NCI-H1105 (cell line): ENCODE results near the gene MERTK.
"Not testable (repeated sequence)": the region's sequence is repeated elsewhere in the genome, so short reads cannot be mapped to it uniquely, and the experiment has no call there.

Experiments used
- DNase-seq: peaks from one replicate; lab custom pipeline; 2025; lab: John Stamatoyannopoulos, UW

Gene MERTK

GRCh38 chr2:112012556-112012955 lies 114.1 kb downstream of the MERTK start:
- DNase-seq = no peak

- no peak for DNase-seq
These were observed 120.4 kb downstream of the MERTK start for GRCh38 chr2:112018846-112019245.

DNA sequence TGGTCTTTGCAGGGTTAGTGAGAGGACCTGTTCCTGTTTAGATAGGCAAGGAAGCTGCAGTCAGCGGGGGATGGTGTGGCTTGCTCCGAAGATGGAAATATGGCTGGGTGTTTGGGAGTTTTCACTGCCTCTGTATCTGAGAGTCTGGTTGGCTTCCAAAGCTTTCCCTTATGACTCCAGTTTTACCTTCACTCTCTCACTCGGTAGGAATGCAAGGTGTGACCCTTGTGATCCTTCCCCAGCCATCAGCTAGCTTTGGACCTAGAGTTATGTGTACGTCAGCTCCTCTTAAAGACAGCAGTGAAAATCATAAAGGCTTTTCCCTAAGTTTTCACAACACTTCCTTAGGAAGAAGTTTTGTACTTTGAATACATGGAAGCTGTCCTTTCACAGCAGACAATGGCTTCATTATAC lies 121.2 kb downstream of the MERTK start:
- no peak for DNase-seq

DNA sequence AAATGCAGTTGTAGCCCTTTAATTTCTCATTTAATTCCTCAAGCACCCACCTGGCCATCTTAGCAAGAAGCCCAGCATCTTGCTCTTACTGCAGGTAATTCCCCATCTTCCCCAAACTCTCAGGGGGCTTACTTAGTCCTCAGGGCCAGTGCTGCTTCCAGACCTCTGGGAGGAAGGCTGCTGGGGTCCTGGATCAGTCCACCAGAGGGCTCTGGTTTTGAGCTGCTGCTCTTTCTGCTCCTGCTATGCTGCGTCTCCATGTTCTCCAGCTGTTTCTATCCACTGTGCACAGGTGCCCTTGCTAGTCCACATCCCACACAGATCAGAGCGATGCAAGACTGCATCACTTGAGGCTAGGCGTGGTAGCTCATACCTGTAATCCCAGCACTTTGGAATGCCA lies 122.2 kb downstream of the MERTK start:
- no peak for DNase-seq

- no peak for DNase-seq
These were observed 122.9 kb downstream of the MERTK start for GRCh38 chr2:112021290-112021689.

- no peak for DNase-seq
These were observed 123.4 kb downstream of the MERTK start for GRCh38 chr2:112021781-112022231.

- no peak for DNase-seq
These were observed 125.3 kb downstream of the MERTK start for GRCh38 chr2:112023707-112024106.

GRCh38 chr2:112024231-112024630 lies 125.8 kb downstream of the MERTK start:
- no peak for DNase-seq

GRCh38 chr2:112024896-112025491 lies 126.6 kb downstream of the MERTK start:
- no peak for DNase-seq

DNA sequence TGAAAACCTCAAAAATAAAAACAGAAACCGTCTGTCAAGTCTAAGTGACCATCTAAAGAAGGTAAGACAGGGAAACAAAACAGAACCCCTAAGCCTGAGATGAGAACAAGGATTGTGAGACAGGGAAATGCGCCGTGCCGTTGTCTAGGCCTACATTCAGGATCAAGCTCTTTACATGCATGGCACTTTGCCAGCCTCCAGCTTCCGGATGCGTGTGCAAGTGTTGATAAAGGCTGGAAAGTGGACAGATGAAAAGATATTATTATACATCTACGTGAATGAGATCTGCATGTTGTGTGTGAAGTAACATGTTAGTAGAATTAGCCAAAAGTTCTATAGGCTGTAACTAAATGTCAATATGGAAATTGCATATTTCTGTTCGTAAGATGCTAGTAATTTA lies 128.1 kb downstream of the MERTK start:
- DNase-seq = peak; percentile 40

- DNase-seq = no peak
These were observed 129.4 kb downstream of the MERTK start for GRCh38 chr2:112027767-112028166.

DNA sequence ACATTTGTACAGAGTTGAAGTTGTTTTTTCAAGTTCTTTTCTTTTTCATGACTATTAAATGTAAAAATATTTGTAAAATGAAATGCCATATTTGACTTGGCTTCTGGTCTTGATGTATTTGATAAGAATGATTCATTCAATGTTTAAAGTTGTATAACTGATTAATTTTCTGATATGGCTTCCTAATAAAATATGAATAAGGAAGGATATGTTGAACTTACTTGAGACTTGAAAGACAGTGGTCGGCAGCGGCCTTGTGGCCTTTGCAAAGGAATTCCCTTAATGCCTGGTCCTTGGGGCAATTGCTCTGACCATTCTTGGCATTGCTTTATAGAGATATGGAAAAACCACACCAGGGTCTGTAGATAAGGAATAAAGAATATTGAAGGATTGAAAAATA lies 130.8 kb downstream of the MERTK start:
- no peak for DNase-seq

DNA sequence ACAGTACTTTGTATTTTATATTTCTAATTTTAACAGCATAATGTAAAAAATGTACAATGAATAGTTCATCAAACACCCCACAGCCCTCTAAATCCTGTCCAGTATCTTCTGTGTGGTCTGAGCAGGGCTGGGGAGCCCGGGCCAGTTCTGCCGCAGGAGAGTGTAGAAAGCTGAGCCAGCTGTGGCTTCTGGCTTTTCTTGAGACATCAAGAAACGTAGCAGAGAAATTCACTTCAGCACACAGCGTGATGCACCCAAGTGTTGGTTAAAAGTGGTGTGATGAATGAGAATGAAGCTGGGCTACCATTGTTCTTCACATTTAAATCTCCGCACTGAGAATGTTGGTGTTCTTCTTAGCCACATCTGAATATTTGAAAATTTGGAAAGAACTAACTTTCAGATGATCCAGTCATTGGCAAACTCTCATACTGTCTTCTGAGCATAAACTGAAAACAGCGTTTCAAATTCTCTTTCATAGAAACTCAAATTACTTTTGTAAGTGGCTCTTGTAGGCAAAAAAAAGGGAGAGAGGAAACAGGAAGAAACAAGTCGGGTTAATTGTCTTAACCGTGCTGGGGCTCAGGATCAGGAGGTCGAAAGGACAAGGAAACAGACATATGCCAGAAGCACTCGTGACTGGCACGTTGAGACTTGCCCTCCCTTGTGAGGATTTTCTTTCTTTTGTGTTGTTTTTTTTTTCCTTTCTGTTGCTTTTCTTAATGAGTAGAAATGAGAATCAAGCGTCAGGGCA lies 133.2 kb downstream of the MERTK start:
- peak; percentile 77 for DNase-seq

GRCh38 chr2:112032224-112032586 lies 133.8 kb downstream of the MERTK start:
- no peak for DNase-seq

DNA sequence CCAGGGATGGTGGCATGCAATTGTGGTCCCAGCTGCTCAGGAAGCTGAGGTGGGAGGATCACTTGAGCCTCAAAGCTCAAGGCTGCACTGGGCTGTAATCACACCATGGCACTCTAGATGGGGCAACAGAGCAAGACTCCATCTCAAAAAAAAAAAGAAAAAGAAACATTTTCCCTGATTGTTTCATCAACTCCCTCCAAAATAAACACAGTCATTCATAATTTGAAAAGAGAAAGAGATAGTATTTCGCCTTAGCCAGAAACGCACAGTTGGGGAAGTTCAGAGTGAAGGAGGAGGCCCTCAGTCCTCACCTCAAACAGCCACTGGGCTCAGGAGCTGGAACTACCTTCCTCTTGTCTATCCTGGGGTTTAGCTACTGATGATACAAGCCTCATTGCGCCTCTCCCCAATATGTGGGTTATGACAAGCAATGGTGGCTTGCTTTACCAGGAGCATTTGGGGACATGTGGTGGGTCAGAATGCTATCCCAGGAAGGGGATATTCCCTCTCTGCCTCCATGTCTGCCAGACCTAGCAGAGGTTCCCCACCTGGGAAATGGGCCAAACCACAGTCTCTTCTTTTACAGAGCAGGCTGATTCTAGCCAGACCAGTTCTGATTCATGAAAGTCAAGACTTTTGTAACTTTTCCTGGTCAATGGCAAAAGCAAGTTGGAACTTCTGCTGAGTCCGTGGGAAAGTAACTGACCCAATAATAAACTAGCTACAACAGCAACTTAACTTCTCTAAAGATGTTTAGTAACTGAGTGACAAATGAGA lies 134.5 kb downstream of the MERTK start:
- DNase-seq = no peak

DNA sequence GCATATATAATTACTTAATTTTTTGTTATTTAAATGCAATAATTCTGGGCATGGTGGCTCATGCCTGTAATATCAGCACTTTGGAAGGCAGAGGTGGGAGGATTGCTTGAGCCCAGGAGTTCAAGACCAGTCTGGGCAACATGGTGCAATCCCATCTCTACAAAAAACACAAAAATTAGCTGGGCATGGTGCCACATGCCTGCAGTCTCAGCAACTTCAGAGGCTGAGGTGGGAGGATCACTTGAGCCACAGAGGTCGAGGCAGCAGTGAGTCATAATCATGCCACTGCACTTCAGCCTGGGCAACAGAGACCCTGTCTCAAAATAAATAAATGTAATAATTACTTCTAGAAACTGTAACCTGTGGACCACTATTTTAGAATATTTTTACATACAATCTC lies 135.2 kb downstream of the MERTK start:
- DNase-seq = no peak

DNA sequence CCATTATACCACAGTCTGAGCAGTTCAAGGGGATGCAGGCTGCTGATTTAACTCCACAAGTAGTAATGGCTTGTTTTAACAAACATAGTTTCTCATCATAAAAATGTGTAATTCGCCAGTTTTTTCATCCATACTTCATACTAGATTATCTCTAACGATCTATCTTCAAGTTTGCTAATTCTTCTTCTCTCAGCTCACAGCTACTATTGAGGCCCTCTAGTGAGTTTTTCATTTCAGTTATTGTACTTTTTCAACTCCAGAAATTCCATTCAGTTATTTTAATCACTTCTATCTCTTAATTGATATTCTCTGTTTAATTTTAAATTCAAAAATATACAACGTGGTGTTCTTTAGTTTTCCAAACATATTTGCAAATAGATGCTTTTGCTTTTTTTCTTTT lies 136.5 kb downstream of the MERTK start:
- DNase-seq = no peak

DNA sequence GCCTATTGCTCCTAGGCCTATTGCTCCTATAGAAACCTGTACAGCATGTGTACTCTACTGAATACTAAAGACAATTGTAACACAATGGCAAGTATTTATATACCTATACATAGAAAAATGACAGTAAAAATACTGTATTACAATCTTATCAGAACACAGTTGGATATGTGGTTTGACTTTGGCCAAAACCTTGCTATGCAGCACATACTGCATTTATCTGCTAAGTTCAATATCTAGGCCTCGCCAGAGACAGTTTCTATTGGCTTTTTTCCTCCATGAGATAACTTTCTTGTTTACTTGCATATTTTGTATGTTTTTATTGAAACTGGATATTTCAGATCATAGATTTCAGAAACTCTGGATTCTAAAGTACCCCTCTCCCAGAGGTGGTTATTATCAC lies 137.4 kb downstream of the MERTK start:
- DNase-seq = no peak

DNA sequence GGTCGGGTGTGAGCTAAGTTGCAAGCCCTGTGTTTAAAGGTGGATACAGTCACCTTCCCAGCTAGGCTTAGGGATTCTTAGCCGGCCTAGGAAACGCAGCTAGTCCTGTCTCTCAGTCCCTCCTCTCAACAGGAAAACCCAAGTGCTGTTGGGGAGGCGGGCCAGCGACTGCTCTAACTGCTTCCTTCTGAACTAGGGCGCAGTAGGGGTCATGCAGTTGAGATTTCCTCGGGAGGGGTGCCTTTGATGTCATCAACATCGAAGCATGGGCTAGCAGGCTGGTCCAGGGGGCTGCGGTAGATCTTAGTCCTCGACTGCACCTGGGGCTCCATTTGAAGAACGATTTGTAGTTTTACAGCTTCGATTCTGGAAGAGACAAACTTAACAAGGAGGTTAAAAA lies 141.1 kb downstream of the MERTK start:
- DNase-seq = not testable (repeated sequence)

- not testable (repeated sequence) for DNase-seq
These were observed 141.7 kb downstream of the MERTK start for GRCh38 chr2:112040066-112040465.

DNA sequence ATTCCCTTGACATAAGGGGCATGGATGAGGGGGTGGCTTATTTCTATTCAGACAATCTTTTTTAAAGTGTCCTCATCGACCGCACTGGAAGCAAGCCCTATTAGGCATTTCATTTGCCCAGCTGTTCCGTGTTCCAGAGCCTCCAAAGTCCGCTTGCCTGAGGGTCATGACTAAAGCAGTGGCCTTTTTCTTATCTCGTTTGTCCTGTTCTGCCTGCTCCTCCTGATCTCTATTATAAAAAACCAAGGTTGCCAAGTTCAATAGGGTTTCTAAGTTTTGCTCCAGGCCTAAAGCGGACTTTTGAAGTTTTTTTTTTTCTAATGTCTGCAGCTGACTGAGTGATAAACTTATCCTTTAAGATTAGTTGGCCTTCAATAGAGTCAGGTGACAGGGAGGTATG lies 143.1 kb downstream of the MERTK start:
- not testable (repeated sequence) for DNase-seq

- no peak for DNase-seq
These were observed 147.1 kb downstream of the MERTK start for GRCh38 chr2:112045446-112046014.

DNA sequence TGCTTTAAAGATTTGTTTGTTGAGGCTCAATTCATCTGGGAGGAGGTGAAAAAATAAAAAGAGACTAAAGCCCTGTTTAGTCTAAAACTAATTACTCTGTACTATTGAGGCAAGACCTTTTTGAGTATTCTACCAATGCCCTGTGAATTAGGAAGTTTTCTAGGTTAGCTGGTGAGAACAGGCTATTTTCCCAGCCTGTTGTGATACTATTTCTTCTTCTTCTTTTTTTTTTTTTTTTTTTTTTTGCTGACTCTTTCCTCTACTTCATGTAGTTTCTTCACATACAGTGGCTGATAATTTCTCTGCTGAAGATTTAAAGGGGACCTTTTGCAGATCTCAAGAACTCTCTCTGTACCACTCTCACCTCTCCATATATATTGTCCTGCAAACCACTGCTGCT lies 147.8 kb downstream of the MERTK start:
- no peak for DNase-seq
